Keratinocyte (primary cell): Measurements from ENCODE around the gene MID1.

Experiments used
- EZH2 ChIP-seq: IDR thresholded peaks from one replicate; pipeline ENCODE4 v1.6.1; 2012; ENCODE audit warnings: inconsistent platforms, mild to moderate bottlenecking, low read length, moderate library complexity
- TF ChIP-seq, protein P1 (sequence below), 3 experiments: IDR thresholded peaks in 1 of 3; conservative IDR thresholded peaks in 1 of 3; optimal IDR thresholded peaks in 1 of 3; 2 replicates in 2 of 3; 3 replicates in 1 of 3; pipeline versions ENCODE3 to v1.5.1; 2011; ENCODE audit warnings: low read length in 3 of 3, mild to moderate bottlenecking in 3 of 3, moderate library complexity in 2 of 3, control low read depth in 1 of 3, inconsistent platforms in 1 of 3; ENCODE audit not compliant: insufficient read depth in 2 of 3; ENCODE audit errors: extremely low read depth in 1 of 3

DNA sequence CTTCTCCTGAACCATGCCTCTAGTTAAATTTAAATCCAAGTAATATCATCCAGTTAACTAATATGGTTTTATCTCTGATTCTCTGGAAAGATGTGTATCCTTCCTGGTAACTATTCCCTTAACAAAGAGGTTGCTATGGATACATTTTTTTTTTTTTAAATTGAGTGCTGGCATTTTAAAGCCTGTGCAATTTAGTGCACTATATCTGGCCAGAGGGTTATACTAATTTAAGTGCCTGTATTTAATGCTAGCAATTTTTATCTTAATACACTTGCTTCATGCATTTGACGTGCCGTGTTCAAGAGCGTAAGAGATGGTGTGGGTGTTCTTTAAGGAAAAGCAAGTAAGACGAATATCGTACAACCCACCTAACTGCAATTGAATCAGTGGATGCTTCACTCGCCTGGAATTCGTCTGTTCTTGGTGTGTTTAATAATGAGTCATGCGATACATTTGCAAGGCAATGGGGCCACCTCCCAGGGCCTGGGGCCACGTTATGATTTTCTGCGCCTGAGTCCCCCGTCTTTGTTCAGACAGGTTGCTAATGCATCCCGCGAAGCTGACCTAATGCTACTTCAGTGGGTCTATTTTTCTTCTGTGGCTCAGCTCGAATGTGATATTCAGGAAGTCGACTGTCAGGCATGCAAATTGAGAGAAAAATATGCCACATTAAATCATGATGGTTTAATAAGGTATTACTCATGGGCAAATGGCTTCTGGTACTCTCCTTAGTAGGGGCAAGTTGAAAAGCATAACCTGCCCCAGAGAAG lies 14.2 kb upstream of the MID1 start:
- TF ChIP-seq, protein P1, sequence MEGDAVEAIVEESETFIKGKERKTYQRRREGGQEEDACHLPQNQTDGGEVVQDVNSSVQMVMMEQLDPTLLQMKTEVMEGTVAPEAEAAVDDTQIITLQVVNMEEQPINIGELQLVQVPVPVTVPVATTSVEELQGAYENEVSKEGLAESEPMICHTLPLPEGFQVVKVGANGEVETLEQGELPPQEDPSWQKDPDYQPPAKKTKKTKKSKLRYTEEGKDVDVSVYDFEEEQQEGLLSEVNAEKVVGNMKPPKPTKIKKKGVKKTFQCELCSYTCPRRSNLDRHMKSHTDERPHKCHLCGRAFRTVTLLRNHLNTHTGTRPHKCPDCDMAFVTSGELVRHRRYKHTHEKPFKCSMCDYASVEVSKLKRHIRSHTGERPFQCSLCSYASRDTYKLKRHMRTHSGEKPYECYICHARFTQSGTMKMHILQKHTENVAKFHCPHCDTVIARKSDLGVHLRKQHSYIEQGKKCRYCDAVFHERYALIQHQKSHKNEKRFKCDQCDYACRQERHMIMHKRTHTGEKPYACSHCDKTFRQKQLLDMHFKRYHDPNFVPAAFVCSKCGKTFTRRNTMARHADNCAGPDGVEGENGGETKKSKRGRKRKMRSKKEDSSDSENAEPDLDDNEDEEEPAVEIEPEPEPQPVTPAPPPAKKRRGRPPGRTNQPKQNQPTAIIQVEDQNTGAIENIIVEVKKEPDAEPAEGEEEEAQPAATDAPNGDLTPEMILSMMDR (optimal IDR thresholded peaks at IDR 0.05 in 1 of 3, IDR thresholded peaks at IDR 0.05 in 1 of 3, conservative IDR thresholded peaks at IDR 0.05 in 1 of 3; ENCODE audit: extremely low read depth in 1 of 3, insufficient read depth in 2 of 3, low read length in 3 of 3): no peak
- TF ChIP-seq EZH2: no peak
